OCI-LY7 (cell line): ENCODE results near the gene TMPRSS9. TPM values are rescaled to one million over a fixed set of nuclear protein-coding genes. Genes with fewer than 3 reads are reported as not detected.
"Not testable (repeated sequence)": the region's sequence is repeated elsewhere in the genome, so short reads cannot be mapped to it uniquely, and the experiment has no call there.

Source experiments
- BruUV-seq: library from RNA; stranded (reverse); fragments of 400-500 nt; replicated peaks from 2 replicates; lab custom pipeline; 2021; lab: Mats Ljungman, UMichigan
- CTCF ChIA-PET: fragments of 300-600 bp; sonication (Branson Sonifier 250); formaldehyde crosslinking; loops from one replicate; lab custom pipeline; 2022; ENCODE audit warnings: antibody characterized with exemption; ENCODE audit not compliant: unreplicated experiment; lab: Charles Lee
- POLR2A ChIA-PET: fragments of 300-600 bp; sonication (Branson Sonifier 250); formaldehyde crosslinking; loops from one replicate; lab custom pipeline; 2022; ENCODE audit warnings: antibody characterized with exemption; lab: Charles Lee
- DNase-seq: peaks from one replicate; pipeline ENCODE4 v3.0.0-alpha.2; 2015; ENCODE audit warnings: low spot score
- H2AFZ ChIP-seq: fragments of 200-600 bp; sonication (generic), shearing (Covaris generic); 2 replicates; pipeline ENCODE4 v1.6.1; 2014; ENCODE audit warnings: mild to moderate bottlenecking, antibody characterized with exemption, low read length, moderate library complexity
- H3K27ac ChIP-seq: fragments of 200-600 bp; sonication (generic); 2 replicates; pipeline ENCODE4 v1.5.1; 2014; ENCODE audit warnings: mixed run types, low read depth, mild to moderate bottlenecking, moderate library complexity, low read length, inconsistent platforms; ENCODE audit not compliant: poor library complexity, severe bottlenecking
- H3K36me3 ChIP-seq: fragments of 200-600 bp; sonication (generic); 2 replicates; pipeline ENCODE4 v1.6.1; 2014; ENCODE audit warnings: mild to moderate bottlenecking, antibody characterized with exemption, low read length, moderate library complexity, mixed read lengths; ENCODE audit not compliant: insufficient read depth
- H3K4me1 ChIP-seq: fragments of 200-600 bp; sonication (generic); 2 replicates; pipeline ENCODE4 v1.5.1; 2014; ENCODE audit warnings: mild to moderate bottlenecking, low read length; ENCODE audit not compliant: insufficient read depth, poor library complexity, severe bottlenecking
- H3K4me2 ChIP-seq: fragments of 200-600 bp; sonication (generic); 2 replicates; pipeline ENCODE4 v1.6.1; 2014; ENCODE audit warnings: mild to moderate bottlenecking, low read length
- H3K4me3 ChIP-seq: fragments of 200-600 bp; sonication (generic); 2 replicates; pipeline ENCODE4 v1.5.1; 2014; ENCODE audit warnings: mild to moderate bottlenecking, low read depth, low read length; ENCODE audit not compliant: poor library complexity, severe bottlenecking
- H3K79me2 ChIP-seq: fragments of 200-600 bp; sonication (generic); 2 replicates; pipeline ENCODE4 v1.6.1; 2016; ENCODE audit warnings: low read depth, mild to moderate bottlenecking, low read length, moderate library complexity, mixed read lengths; ENCODE audit not compliant: insufficient read depth
- H3K9me2 ChIP-seq: fragments of 200-600 bp; sonication (generic); 2 replicates; pipeline ENCODE4 v1.6.1; 2016; ENCODE audit warnings: mild to moderate bottlenecking, low read length, mixed read lengths; ENCODE audit not compliant: insufficient read depth
- H3K9me3 ChIP-seq: fragments of 200-600 bp; sonication (generic); 2 replicates; pipeline ENCODE4 v1.6.1; 2014; ENCODE audit warnings: mild to moderate bottlenecking, mixed run types, low read length, mixed read lengths
- H4K20me1 ChIP-seq: fragments of 200-600 bp; sonication (generic); 2 replicates; pipeline ENCODE4 v1.6.1; 2014; ENCODE audit warnings: mild to moderate bottlenecking, antibody characterized with exemption, low read length, moderate library complexity, mixed read lengths; ENCODE audit not compliant: insufficient read depth
- CTCF ChIP-seq: fragments of 200-600 bp; sonication (generic); conservative IDR thresholded peaks from 2 replicates; pipeline ENCODE4 v1.5.1; 2014; ENCODE audit warnings: mild to moderate bottlenecking, antibody characterized with exemption, low read length, moderate library complexity, mixed read lengths
- EZH2phosphoT487 ChIP-seq: fragments of 200-600 bp; sonication (generic); IDR thresholded peaks from 2 replicates; pipeline ENCODE4 v1.6.1; 2018; ENCODE audit warnings: low read depth, borderline replicate concordance, mild to moderate bottlenecking, mixed run types, antibody characterized with exemption, low read length, moderate library complexity, mixed read lengths
- intact Hi-C: fragments of 100-400 bp; cut with micrococcal nuclease; formaldehyde crosslinking; loops from one replicate; pipeline ENCODE4 v1.10.0; 2022; ENCODE audit not compliant: unreplicated experiment
- total RNA-seq, 2 experiments: library from RNA; depleted of rRNA in 1 of 2; stranded (reverse); fragments of >200 nt in 1 of 2; shearing (Covaris generic) in 1 of 2; gene quantifications; 2 replicates each; pipeline ENCODE4 v1.2.3, GENCODE V29; 2014 to 2022

TMPRSS9 gene
- total RNA-seq, 2 experiments from 2014 or later = 0.44 TPM; not detected in 1

GRCh38 chr19:2415281-2415972 lies 55.4 kb downstream of the TMPRSS9 start:
- Histone ChIP-seq H3K27ac (no peak overlapping the region), H3K4me1 (no peaks in the 10 kb centered on the region), H3K36me3 (peaks cover 27% of the 10 kb centered on the region), H3K4me2 (no peak overlapping the region), H4K20me1 (no peaks in the 10 kb centered on the region), H3K9me3 (no peaks in the 10 kb centered on the region), H3K4me3 (no peak overlapping the region), H3K9me2 (no peaks in the 10 kb centered on the region), H2AFZ (no peak overlapping the region), H3K79me2 (peaks cover 1% of the 10 kb centered on the region; the same call in 1 of the 2 replicates)
- intact Hi-C loops = no loop called here
- ChIA-PET CTCF (no interaction called here), POLR2A (no interaction called here)
- BruUV-seq = no TSS peak
- no peak for TF ChIP-seq EZH2phosphoT487
- no peak for TF ChIP-seq CTCF
- DNase-seq = no peak

GRCh38 chr19:2415973-2416319 lies 55.9 kb downstream of the TMPRSS9 start:
- Histone ChIP-seq H3K79me2 (peaks cover 6% of the 10 kb centered on the region; the same call in 1 of the 2 replicates), H4K20me1 (no peaks in the 10 kb centered on the region), H3K4me1 (no peaks in the 10 kb centered on the region), H3K27ac (no peak overlapping the region), H3K4me3 (no peak overlapping the region), H2AFZ (no peak overlapping the region), H3K4me2 (no peak overlapping the region), H3K9me3 (no peaks in the 10 kb centered on the region), H3K36me3 (peaks cover 29% of the 10 kb centered on the region), H3K9me2 (no peaks in the 10 kb centered on the region)
- no TSS peak for BruUV-seq
- intact Hi-C loops = no loop called here
- TF ChIP-seq EZH2phosphoT487 = no peak
- no peak for TF ChIP-seq CTCF
- POLR2A ChIA-PET = no interaction called here
- DNase-seq = no peak
- CTCF ChIA-PET = no interaction called here

- no peak overlapping the region for H3K4me2 ChIP-seq
- no peak overlapping the region for H3K4me3 ChIP-seq
- no peak overlapping the region for H3K27ac ChIP-seq
- H3K4me1 ChIP-seq = no peaks in the 10 kb centered on the region
- intact Hi-C loops = no loop called here
- no peaks in the 10 kb centered on the region for H3K9me2 ChIP-seq
- ChIA-PET POLR2A (interaction anchor here (0.7 kb wide), 1 partner anchor 20 kb away, joined by 3 read pairs; no protein-coding TSS in a partner anchor), CTCF (no interaction called here)
- no peak for DNase-seq
- no TSS peak for BruUV-seq
- no peak for TF ChIP-seq EZH2phosphoT487
- no peak for TF ChIP-seq CTCF
- H2AFZ ChIP-seq = no peak overlapping the region
- H3K9me3 ChIP-seq = no peaks in the 10 kb centered on the region
- peaks cover 31% of the 10 kb centered on the region for H3K36me3 ChIP-seq
- H3K79me2 ChIP-seq = peaks cover 8% of the 10 kb centered on the region; the same call in 1 of the 2 replicates
- H4K20me1 ChIP-seq = no peaks in the 10 kb centered on the region
Observed at GRCh38 chr19:2416321-2417097, 56.4 kb downstream of the TMPRSS9 start.

GRCh38 chr19:2417436-2417835 lies 57.4 kb downstream of the TMPRSS9 start:
- H2AFZ ChIP-seq, intact Hi-C loops, H3K9me3 ChIP-seq, H3K9me2 ChIP-seq, H3K79me2 ChIP-seq, CTCF ChIA-PET, H4K20me1 ChIP-seq, DNase-seq, H3K4me1 ChIP-seq, H3K4me3 ChIP-seq, H3K4me2 ChIP-seq, BruUV-seq, H3K27ac ChIP-seq: not testable (repeated sequence)
- peaks cover 40% of the 10 kb centered on the region for H3K36me3 ChIP-seq
- POLR2A ChIA-PET = interaction anchor here (0.7 kb wide), 1 partner anchor 19 kb away, joined by 3 read pairs; no protein-coding TSS in a partner anchor
